GM12878 (cell line): ENCODE results near the gene DLEC1. TPM values are rescaled to one million over a fixed set of nuclear protein-coding genes. Genes with fewer than 3 reads are reported as not detected.

ENCODE experiments used
- ATAC-seq: fragments of 200-7000 bp; cut with Tn5 transposase; 3 replicates; pipeline ENCODE4 v1.9.1; 2020; ENCODE audit warnings: mild to moderate bottlenecking, moderate library complexity
- BruUV-seq: library from RNA; stranded (reverse); fragments of 400-500 nt; replicated peaks from 2 replicates; lab custom pipeline; 2021; lab: Mats Ljungman, UMichigan
- CTCF ChIA-PET: fragments of 300-600 bp; sonication (Branson Sonifier 250); formaldehyde crosslinking; extraction: SDS; loops from one replicate; lab custom pipeline; 2021; ENCODE audit warnings: inconsistent platforms; lab: Yijun Ruan, JAX
- POLR2A ChIA-PET: fragments of 350-600 bp; formaldehyde crosslinking; extraction: SDS; loops from one replicate; lab custom pipeline; 2021; ENCODE audit warnings: inconsistent platforms; lab: Charles Lee
- RAD21 ChIA-PET: fragments of 300-600 bp; sonication (Branson Sonifier 250); formaldehyde crosslinking; loops from one replicate; lab custom pipeline; 2023; ENCODE audit warnings: antibody characterized with exemption; ENCODE audit not compliant: unreplicated experiment; lab: Charles Lee
- SMC1A ChIA-PET: fragments of 300-600 bp; sonication (Branson Sonifier 250); formaldehyde crosslinking; loops from one replicate; lab custom pipeline; 2023; ENCODE audit not compliant: unreplicated experiment, uncharacterized antibody; lab: Charles Lee
- DNase-seq: peaks from one replicate; pipeline ENCODE4 v3.0.0-alpha.2; 2011; ENCODE audit warnings: low read depth, low spot score
- FAIRE-seq: peaks from 3 replicates; lab custom pipeline; 2011; peaks lifted over from hg19 to GRCh38; lab: Jason Lieb, UNC
- H2AFZ ChIP-seq: 2 replicates; pipeline ENCODE4 v1.6.0; 2011; ENCODE audit warnings: low read depth, low read length, control low read depth; ENCODE audit not compliant: control insufficient read depth
- H3K27ac ChIP-seq: 2 replicates; pipeline ENCODE4 v1.5.1; 2011; ENCODE audit warnings: control low read depth; ENCODE audit not compliant: control insufficient read depth, insufficient read depth
- H3K27me3 ChIP-seq, 2 experiments: replicated peaks in 1 of 2; 2 replicates each; pipeline versions ENCODE4 v1.6.0 to v1.6.1; 2011; ENCODE audit warnings: low read length in 1 of 2; ENCODE audit not compliant: control insufficient read depth in 2 of 2, insufficient read depth in 2 of 2
- H3K36me3 ChIP-seq, 2 experiments: 2 replicates each; pipeline ENCODE4 v1.5.1; 2011; ENCODE audit warnings: low read length in 1 of 2; ENCODE audit not compliant: control insufficient read depth in 2 of 2, insufficient read depth in 2 of 2
- H3K4me1 ChIP-seq: 2 replicates; pipeline ENCODE4 v1.6.1; 2011; ENCODE audit warnings: mild to moderate bottlenecking, low read length, moderate library complexity, mixed read lengths; ENCODE audit not compliant: control insufficient read depth, insufficient read depth
- H3K4me2 ChIP-seq: 2 replicates; pipeline ENCODE4 v1.6.0; 2011; ENCODE audit warnings: control low read depth; ENCODE audit not compliant: control insufficient read depth, insufficient read depth
- H3K4me3 ChIP-seq: fragments of 200-600 bp; sonication (generic); 2 replicates; pipeline ENCODE4 v1.5.1; 2016
- H3K79me2 ChIP-seq: 2 replicates; pipeline ENCODE4 v1.6.0; 2011; ENCODE audit warnings: low read length; ENCODE audit not compliant: control insufficient read depth, insufficient read depth
- H3K9ac ChIP-seq: 2 replicates; pipeline ENCODE4 v1.8.0; 2011; ENCODE audit warnings: low read length, control low read depth, mixed read lengths; ENCODE audit not compliant: control insufficient read depth, insufficient read depth
- H3K9me3 ChIP-seq: replicated peaks from 3 replicates; pipeline ENCODE4 v1.5.1; 2011; ENCODE audit warnings: mild to moderate bottlenecking, low read length; ENCODE audit not compliant: control insufficient read depth, insufficient read depth
- H4K20me1 ChIP-seq: 2 replicates; pipeline ENCODE4 v1.6.0; 2011; ENCODE audit not compliant: control insufficient read depth, insufficient read depth
- BCL11A ChIP-seq: IDR thresholded peaks from 2 replicates; pipeline ENCODE4 v1.6.1; 2011; ENCODE audit warnings: low read depth, low read length
- CBX3 ChIP-seq: fragments of 200-600 bp; sonication (generic); IDR thresholded peaks from 2 replicates; pipeline ENCODE4 v1.6.1; 2016; ENCODE audit warnings: low read depth, borderline replicate concordance
- EGR1 ChIP-seq, 2 experiments: IDR thresholded peaks; 1 replicate in 1 of 2; 2 replicates in 1 of 2; pipeline ENCODE4 v1.6.1; 2011 to 2012; ENCODE audit warnings: low read depth in 2 of 2, low read length in 2 of 2, borderline replicate concordance in 1 of 2, mild to moderate bottlenecking in 1 of 2, moderate library complexity in 1 of 2
- HDAC2 ChIP-seq: fragments of 200-600 bp; sonication (generic); IDR thresholded peaks from 2 replicates; pipeline ENCODE4 v1.6.1; 2017
- LARP7 ChIP-seq: fragments of 450-650 bp; IDR thresholded peaks from 2 replicates; pipeline ENCODE4 v1.6.1; 2017; ENCODE audit warnings: mild to moderate bottlenecking
- MYB ChIP-seq: fragments of 150-350 bp; IDR thresholded peaks from 2 replicates; pipeline ENCODE4 v1.6.1; 2014; ENCODE audit warnings: mild to moderate bottlenecking, low read depth, low read length, borderline replicate concordance
- NR2C1 ChIP-seq: fragments of 450-650 bp; IDR thresholded peaks from 2 replicates; pipeline ENCODE4 v1.6.1; 2017; ENCODE audit warnings: antibody characterized with exemption, mild to moderate bottlenecking, moderate library complexity
- POLR2AphosphoS2 ChIP-seq: IDR thresholded peaks from 2 replicates; pipeline ENCODE4 v1.6.1; 2011; ENCODE audit warnings: low read depth, mild to moderate bottlenecking, low read length, improper control_type of control experiment, moderate library complexity
- YY1 ChIP-seq: IDR thresholded peaks from 2 replicates; pipeline ENCODE4 v1.6.1; 2011; ENCODE audit warnings: low read depth, mild to moderate bottlenecking, low read length
- WGBS: methylation state at CpG from one replicate; pipeline ENCODE4 v1.1.6; 2016; ENCODE audit warnings: low lambda C conversion rate; ENCODE audit not compliant: insufficient replicate concordance, insufficient coverage; ENCODE audit errors: missing lambda C conversion rate; 5-methylcytosine and 5-hydroxymethylcytosine counted together
- in situ Hi-C: fragments of 300-500 bp; cut with MboI; formaldehyde crosslinking; loops from 9 replicates; pipeline ENCODE4 v1.14.3; 2018; ENCODE audit warnings: mixed read lengths
- intact Hi-C: fragments of 100-400 bp; cut with micrococcal nuclease; formaldehyde crosslinking; loops from one replicate; pipeline ENCODE4 v1.14.2; 2022; ENCODE audit not compliant: unreplicated experiment
- polyA plus RNA-seq, 11 experiments: library from polyadenylated mRNA; depleted of rRNA in 4 of 11; unstranded in 6 of 11; stranded (reverse) in 5 of 11; fragments of >200 nt; fragmentation: Nextera tagmentation in 4 of 11; fragmentation: Illumina TruSeq in 1 of 11; extraction: Ambion mirVana in 4 of 11; extraction: Trizol in 1 of 11; gene quantifications; 1 replicate in 1 of 11; 2 replicates in 10 of 11; pipeline versions ENCODE4 v1.2.1 to v1.2.3, GENCODE V29; 2011 to 2016; ENCODE audit warnings: inconsistent platforms in 2 of 11, missing spikeins in 2 of 11, low read depth in 1 of 11
- total RNA-seq, 4 experiments: library from RNA; depleted of rRNA in 3 of 4; stranded (reverse); fragments of >200 nt in 3 of 4; fragmentation: Illumina TruSeq in 1 of 4; extraction: Trizol in 1 of 4; gene quantifications; 2 replicates each; pipeline versions ENCODE4 v1.2.1 to v1.2.3, GENCODE V29; 2013 to 2021
- TF ChIP-seq, protein P1 (sequence below): fragments of 450-650 bp; IDR thresholded peaks from 2 replicates; pipeline ENCODE4 v1.6.1; 2017; ENCODE audit warnings: low read depth, mild to moderate bottlenecking, moderate library complexity

The DLEC1 gene
- total and polyA plus RNA-seq, 10 of the 15 experiments (the other 5 are each of a cell fraction or from before 2014, with no cell fraction given) = 0.03 to 0.29 (median 0.07) TPM; not detected in 3

DNA sequence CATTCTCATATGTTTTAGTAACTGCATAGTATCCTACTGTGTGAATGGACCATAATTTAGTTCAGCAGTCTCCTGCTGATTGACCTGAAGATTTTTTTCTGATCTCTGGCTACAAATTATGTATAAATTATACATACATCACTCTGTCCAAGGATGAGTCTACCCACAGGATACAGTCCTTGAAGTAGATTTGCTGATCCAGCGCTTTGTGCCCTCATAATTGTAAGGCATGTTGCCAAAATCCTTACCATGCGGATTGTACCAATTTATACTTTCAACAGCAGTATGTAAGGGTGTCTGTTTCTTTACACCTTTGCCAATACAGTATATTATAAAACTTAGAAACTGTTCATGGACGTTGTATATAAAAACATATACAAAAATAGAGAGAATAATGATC is 51.4 kb downstream of the DLEC1 start:
- Histone ChIP-seq H3K9ac (no peak overlapping the region), H3K9me3 (no peaks in the 10 kb centered on the region), H4K20me1 (no peaks in the 10 kb centered on the region), H3K4me2 (no peak overlapping the region), H3K27ac (no peak overlapping the region), H3K4me1 (peaks cover 6% of the 10 kb centered on the region; the same call in 1 of the 2 replicates), H2AFZ (no peak overlapping the region), H3K4me3 (no peak overlapping the region), H3K79me2 (no peaks in the 10 kb centered on the region), H3K27me3 (peaks cover 0 to 4% of the 10 kb centered on the region in 2 experiments; a peak in 2 of 4 replicates), H3K36me3 (no peaks in the 10 kb centered on the region)
- 35% methylated on average over 3 of the region's 3 CpGs for WGBS
- ChIA-PET SMC1A (no interaction called here), RAD21 (no interaction called here), POLR2A (no interaction called here), CTCF (no interaction called here)
- TF ChIP-seq MYB = no peak
- no peak for TF ChIP-seq POLR2AphosphoS2
- TF ChIP-seq, protein P1, sequence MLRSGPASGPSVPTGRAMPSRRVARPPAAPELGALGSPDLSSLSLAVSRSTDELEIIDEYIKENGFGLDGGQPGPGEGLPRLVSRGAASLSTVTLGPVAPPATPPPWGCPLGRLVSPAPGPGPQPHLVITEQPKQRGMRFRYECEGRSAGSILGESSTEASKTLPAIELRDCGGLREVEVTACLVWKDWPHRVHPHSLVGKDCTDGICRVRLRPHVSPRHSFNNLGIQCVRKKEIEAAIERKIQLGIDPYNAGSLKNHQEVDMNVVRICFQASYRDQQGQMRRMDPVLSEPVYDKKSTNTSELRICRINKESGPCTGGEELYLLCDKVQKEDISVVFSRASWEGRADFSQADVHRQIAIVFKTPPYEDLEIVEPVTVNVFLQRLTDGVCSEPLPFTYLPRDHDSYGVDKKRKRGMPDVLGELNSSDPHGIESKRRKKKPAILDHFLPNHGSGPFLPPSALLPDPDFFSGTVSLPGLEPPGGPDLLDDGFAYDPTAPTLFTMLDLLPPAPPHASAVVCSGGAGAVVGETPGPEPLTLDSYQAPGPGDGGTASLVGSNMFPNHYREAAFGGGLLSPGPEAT = no peak
- TF ChIP-seq CBX3 = no peak
- TF ChIP-seq BCL11A = no peak
- no peak for TF ChIP-seq YY1
- no peak for TF ChIP-seq HDAC2
- no peak for TF ChIP-seq NR2C1
- TF ChIP-seq EGR1 (IDR thresholded peaks at IDR 0.05; ENCODE audit: borderline replicate concordance in 1 of 2, low read depth in 2 of 2, low read length in 2 of 2) = no peak
- no peak for TF ChIP-seq LARP7
- in situ Hi-C loops = no loop called here
- ATAC-seq (no peak), DNase-seq (no peak), FAIRE-seq (no peak)
- intact Hi-C loops = no loop called here
- BruUV-seq = no TSS peak
